Cardiac muscle cell (in vitro differentiated cells and primary cell): ENCODE results near the gene TRIO. TPM values are rescaled to one million over a fixed set of nuclear protein-coding genes. Genes with fewer than 3 reads are reported as not detected.

Experiments used
- DNase-seq, 2 donors: peaks; one replicate each; pipeline versions ENCODE4 v3.0.0 to v3.0.0-alpha.2; 2010 to 2017; ENCODE audit warnings: low read depth in 1 of 2, low spot score in 1 of 2
- H3K27ac ChIP-seq: fragments of 200-600 bp; sonication (generic); 2 replicates; pipeline ENCODE4 v1.5.1; 2016
- H3K27me3 ChIP-seq: fragments of 200-600 bp; sonication (generic); 2 replicates; pipeline ENCODE4 v1.6.0; 2016; ENCODE audit warnings: control low read depth
- H3K36me3 ChIP-seq: fragments of 200-600 bp; sonication (generic); 2 replicates; pipeline ENCODE4 v1.5.1; 2016; ENCODE audit warnings: control low read depth
- H3K4me1 ChIP-seq: fragments of 200-600 bp; sonication (generic); 2 replicates; pipeline ENCODE4 v1.8.1; 2017; ENCODE audit warnings: low read depth, mild to moderate bottlenecking, mixed run types
- H3K4me3 ChIP-seq: fragments of 200-600 bp; sonication (generic); 2 replicates; pipeline ENCODE4 v1.5.1; 2016; ENCODE audit warnings: mild to moderate bottlenecking
- H3K9me3 ChIP-seq: fragments of 200-600 bp; sonication (generic); 2 replicates; pipeline ENCODE4 v1.5.1; 2017; ENCODE audit warnings: low read depth, mild to moderate bottlenecking, control low read depth
- polyA plus RNA-seq: library from polyadenylated mRNA; unstranded; fragments of >200 nt; fragmentation: Nextera tagmentation; extraction: Ambion mirVana; gene quantifications from 2 replicates; pipeline ENCODE4 v1.2.1, GENCODE V29; 2016
- total RNA-seq: library from RNA; depleted of rRNA; stranded (reverse); fragments of >200 nt; gene quantifications from 2 replicates; pipeline ENCODE4 v1.2.3, GENCODE V29; 2016
- TF ChIP-seq, protein P1 (sequence below): IDR thresholded peaks from 2 replicates; pipeline ENCODE4 v1.5.1; 2012; ENCODE audit warnings: low read depth, mild to moderate bottlenecking, low read length

TRIO gene
- total and polyA plus RNA-seq, 2 experiments from 2014 or later, result 15.5 to 104 TPM

GRCh38 chr5:14464096-14464495 is 321.0 kb downstream of the TRIO start:
- H3K27ac ChIP-seq, result no peak overlapping the region

DNA sequence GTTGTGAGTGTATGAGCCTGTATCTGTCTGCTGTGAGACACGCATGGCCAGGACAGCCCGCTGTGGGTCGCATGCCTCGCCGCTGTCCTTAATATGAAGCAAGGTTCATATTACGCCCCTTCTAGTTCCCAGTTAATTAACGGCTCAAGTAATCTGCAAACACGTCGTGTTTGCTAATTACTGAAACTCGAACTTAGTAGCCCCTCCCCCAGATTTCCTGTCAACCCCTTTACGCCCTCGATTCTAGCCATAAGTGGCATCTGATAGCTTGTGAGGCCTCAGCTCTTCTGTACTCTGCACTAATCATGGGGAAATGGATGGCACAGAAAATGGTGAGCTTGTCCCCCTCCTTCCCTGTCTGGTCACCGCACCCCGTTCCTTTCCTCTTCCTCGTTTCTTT is 321.5 kb downstream of the TRIO start:
- no peaks in the 10 kb centered on the region for H3K4me1 ChIP-seq
- TF ChIP-seq, protein P1, sequence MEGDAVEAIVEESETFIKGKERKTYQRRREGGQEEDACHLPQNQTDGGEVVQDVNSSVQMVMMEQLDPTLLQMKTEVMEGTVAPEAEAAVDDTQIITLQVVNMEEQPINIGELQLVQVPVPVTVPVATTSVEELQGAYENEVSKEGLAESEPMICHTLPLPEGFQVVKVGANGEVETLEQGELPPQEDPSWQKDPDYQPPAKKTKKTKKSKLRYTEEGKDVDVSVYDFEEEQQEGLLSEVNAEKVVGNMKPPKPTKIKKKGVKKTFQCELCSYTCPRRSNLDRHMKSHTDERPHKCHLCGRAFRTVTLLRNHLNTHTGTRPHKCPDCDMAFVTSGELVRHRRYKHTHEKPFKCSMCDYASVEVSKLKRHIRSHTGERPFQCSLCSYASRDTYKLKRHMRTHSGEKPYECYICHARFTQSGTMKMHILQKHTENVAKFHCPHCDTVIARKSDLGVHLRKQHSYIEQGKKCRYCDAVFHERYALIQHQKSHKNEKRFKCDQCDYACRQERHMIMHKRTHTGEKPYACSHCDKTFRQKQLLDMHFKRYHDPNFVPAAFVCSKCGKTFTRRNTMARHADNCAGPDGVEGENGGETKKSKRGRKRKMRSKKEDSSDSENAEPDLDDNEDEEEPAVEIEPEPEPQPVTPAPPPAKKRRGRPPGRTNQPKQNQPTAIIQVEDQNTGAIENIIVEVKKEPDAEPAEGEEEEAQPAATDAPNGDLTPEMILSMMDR, result no peak
- H3K36me3 ChIP-seq, result peaks cover 34% of the 10 kb centered on the region
- no peaks in the 10 kb centered on the region for H3K9me3 ChIP-seq
- no peak overlapping the region for H3K4me3 ChIP-seq
- no peak overlapping the region for H3K27ac ChIP-seq
- no peaks in the 10 kb centered on the region for H3K27me3 ChIP-seq
- no peak for DNase-seq

More at GRCh38 chr5:14464096-14464495, 321.0 kb downstream of the TRIO start:
- Histone ChIP-seq H3K9me3 (no peaks in the 10 kb centered on the region), H3K27me3 (no peaks in the 10 kb centered on the region), H3K36me3 (peaks cover 34% of the 10 kb centered on the region), H3K4me3 (no peak overlapping the region), H3K4me1 (no peaks in the 10 kb centered on the region)
- TF ChIP-seq, protein P1, result no peak
- DNase-seq, result peak in 1 of 2 donors; percentile 49

GRCh38 chr5:14465116-14465515 is 322.0 kb downstream of the TRIO start:
- Histone ChIP-seq H3K36me3 (peaks cover 34% of the 10 kb centered on the region), H3K27ac (no peak overlapping the region), H3K9me3 (no peaks in the 10 kb centered on the region), H3K4me1 (peaks cover 3% of the 10 kb centered on the region), H3K4me3 (no peak overlapping the region), H3K27me3 (no peaks in the 10 kb centered on the region)
- TF ChIP-seq, protein P1, result no peak
- DNase-seq, result peak in 1 of 2 donors; percentile 44

DNA sequence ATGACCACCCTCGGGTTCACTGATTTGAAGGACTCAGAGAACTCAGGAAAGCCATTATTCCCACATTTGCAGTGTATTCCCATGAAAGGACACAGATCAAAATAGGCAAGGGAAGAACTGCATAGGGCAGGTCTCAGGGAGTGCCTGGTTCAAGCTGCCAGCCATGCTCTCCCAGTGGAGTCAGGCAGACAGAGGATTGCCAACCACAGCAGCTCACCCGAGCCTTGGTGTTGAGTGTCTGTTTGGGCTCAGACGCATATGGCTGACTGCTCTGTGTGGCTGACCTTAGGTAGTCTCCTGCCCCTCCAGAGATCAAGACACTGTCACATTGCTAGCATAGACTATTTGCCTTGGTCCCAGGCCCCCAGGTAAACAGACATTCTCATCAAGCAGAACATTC is 322.6 kb downstream of the TRIO start:
- TF ChIP-seq, protein P1, result no peak
- Histone ChIP-seq H3K36me3 (peaks cover 34% of the 10 kb centered on the region), H3K4me1 (peaks cover 3% of the 10 kb centered on the region), H3K4me3 (no peak overlapping the region), H3K9me3 (no peaks in the 10 kb centered on the region), H3K27me3 (no peaks in the 10 kb centered on the region), H3K27ac (no peak overlapping the region)
- no peak for DNase-seq

DNA sequence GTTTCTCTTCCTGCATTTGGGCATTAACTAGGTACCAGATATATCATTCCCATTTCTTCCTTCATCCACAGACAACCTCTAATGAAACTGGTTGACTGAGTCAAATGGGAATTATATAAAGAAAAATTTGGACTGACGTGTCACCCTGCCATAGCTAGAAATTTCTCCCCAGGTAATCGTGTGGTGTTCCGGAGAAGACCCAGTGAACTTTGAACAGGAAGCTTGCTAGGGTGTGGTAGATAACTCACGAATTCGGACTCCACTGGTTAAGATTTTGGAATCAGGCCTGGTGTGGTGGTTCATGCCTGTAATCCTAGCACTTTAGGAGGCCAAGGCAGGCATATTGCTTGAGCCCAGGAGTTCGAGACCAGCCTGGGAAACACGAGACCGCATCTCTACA is 324.1 kb downstream of the TRIO start:
- Histone ChIP-seq H3K4me1 (peaks cover 3% of the 10 kb centered on the region), H3K4me3 (no peak overlapping the region), H3K9me3 (no peaks in the 10 kb centered on the region), H3K36me3 (peaks cover 24% of the 10 kb centered on the region), H3K27ac (no peak overlapping the region), H3K27me3 (no peaks in the 10 kb centered on the region)
- DNase-seq, result no peak
- TF ChIP-seq, protein P1, result no peak

GRCh38 chr5:14467886-14468285 is 324.7 kb downstream of the TRIO start:
- H3K4me3 ChIP-seq, result no peak overlapping the region
- no peak overlapping the region for H3K27ac ChIP-seq
- DNase-seq, result no peak
- no peaks in the 10 kb centered on the region for H3K27me3 ChIP-seq
- peaks cover 19% of the 10 kb centered on the region for H3K36me3 ChIP-seq
- peaks cover 3% of the 10 kb centered on the region for H3K4me1 ChIP-seq
- no peaks in the 10 kb centered on the region for H3K9me3 ChIP-seq
- TF ChIP-seq, protein P1, result no peak
